Measurements from ENCODE around the gene MMRN1. TPM values are rescaled to one million over a fixed set of nuclear protein-coding genes. Genes with fewer than 3 reads are reported as not detected.
A peak's percentile ranks its signal among the peaks of the same experiment; 100 is the strongest.
"Not testable (repeated sequence)": the region's sequence is repeated elsewhere in the genome, so short reads cannot be mapped to it uniquely, and the experiment has no call there.

The MMRN1 gene
- total and polyA plus RNA-seq, 4 experiments from 2014 or later: 0.52 to 1.6 (median 0.61) TPM

DNA sequence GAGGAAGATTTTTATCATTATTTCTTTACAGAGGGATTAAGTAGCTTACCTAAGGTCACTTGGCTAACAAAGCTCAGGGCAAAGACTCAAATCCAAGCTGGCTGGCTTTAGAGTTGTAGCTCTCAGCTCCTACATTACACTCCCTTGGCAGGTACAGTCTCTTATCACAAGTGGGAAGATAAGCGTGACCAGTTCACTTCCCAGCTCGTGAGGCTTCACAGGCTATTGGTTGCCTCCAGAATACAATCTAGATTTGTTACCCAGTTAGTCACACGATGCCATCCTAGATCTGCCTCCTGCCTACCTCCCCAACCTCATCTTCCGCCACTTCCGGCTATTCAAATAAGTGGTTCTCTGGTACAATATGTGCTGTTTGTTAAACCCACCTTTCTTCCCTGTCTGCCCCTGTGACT lies 3.7 kb downstream of the MMRN1 start:
- Histone ChIP-seq H3K27me3 (ENCODE audit: insufficient read depth, low read length) (no peaks in the 10 kb centered on the region), H3K9me3 (ENCODE audit: control insufficient read depth in 1 of 2, low read length in 2 of 2) (no peaks in the 10 kb centered on the region), H3K36me3 (ENCODE audit: insufficient read depth, low read length) (no peaks in the 10 kb centered on the region), H3K4me3 (ENCODE audit: low read length in 2 of 2) (no peak overlapping the region), H3K4me1 (ENCODE audit: insufficient read depth, low read length) (peaks cover 24% of the 10 kb centered on the region), H3K27ac (ENCODE audit: low read depth, low read length) (no peak overlapping the region)
- H3K27me3 Mint-ChIP-seq: no peaks in the 10 kb centered on the region
- H3K4me1 Mint-ChIP-seq: peaks cover 11 to 23% (median 15%) of the 10 kb centered on the region in 4 donors
- H3K9me3 Mint-ChIP-seq: no peaks in the 10 kb centered on the region
- DNase-seq: no peak
- ChIA-PET CTCF (ENCODE audit: partially characterized antibody) (interaction anchor here (1.0 to 1.7 kb wide), 3 partner anchors 12 to 459 kb away, joined by 3 to 4 read pairs (median 3); no protein-coding TSS in a partner anchor), POLR2A (ENCODE audit: partially characterized antibody) (no interaction called here)
- H3K27ac Mint-ChIP-seq: no peak overlapping the region
- H3K4me3 Mint-ChIP-seq: no peak overlapping the region
- intact Hi-C loops (cut with micrococcal nuclease): no loop called here
- no peaks in the 10 kb centered on the region for H3K36me3 Mint-ChIP-seq

GRCh38 chr4:89899152-89899551 lies 4.5 kb downstream of the MMRN1 start:
- no peak overlapping the region for H3K4me3 ChIP-seq (ENCODE audit: low read length in 2 of 2)
- Mint-ChIP-seq H3K4me3 (no peak overlapping the region), H3K27me3 (no peaks in the 10 kb centered on the region), H3K4me1 (peaks cover 11 to 19% (median 15%) of the 10 kb centered on the region in 4 donors), H3K27ac (no peak overlapping the region), H3K9me3 (no peaks in the 10 kb centered on the region), H3K36me3 (no peaks in the 10 kb centered on the region)
- ChIA-PET POLR2A (ENCODE audit: partially characterized antibody) (no interaction called here), CTCF (ENCODE audit: partially characterized antibody) (interaction anchor here (1.2 to 1.7 kb wide), 2 partner anchors 11 to 674 kb away, joined by 3 to 4 read pairs; no protein-coding TSS in a partner anchor)
- intact Hi-C loops (cut with micrococcal nuclease): no loop called here
- H3K36me3 ChIP-seq (ENCODE audit: insufficient read depth, low read length): no peaks in the 10 kb centered on the region
- peaks cover 20% of the 10 kb centered on the region for H3K4me1 ChIP-seq (ENCODE audit: insufficient read depth, low read length)
- no peak overlapping the region for H3K27ac ChIP-seq (ENCODE audit: low read depth, low read length)
- H3K27me3 ChIP-seq (ENCODE audit: insufficient read depth, low read length): no peaks in the 10 kb centered on the region
- DNase-seq: no peak
- H3K9me3 ChIP-seq (ENCODE audit: control insufficient read depth in 1 of 2, low read length in 2 of 2): no peaks in the 10 kb centered on the region

DNA sequence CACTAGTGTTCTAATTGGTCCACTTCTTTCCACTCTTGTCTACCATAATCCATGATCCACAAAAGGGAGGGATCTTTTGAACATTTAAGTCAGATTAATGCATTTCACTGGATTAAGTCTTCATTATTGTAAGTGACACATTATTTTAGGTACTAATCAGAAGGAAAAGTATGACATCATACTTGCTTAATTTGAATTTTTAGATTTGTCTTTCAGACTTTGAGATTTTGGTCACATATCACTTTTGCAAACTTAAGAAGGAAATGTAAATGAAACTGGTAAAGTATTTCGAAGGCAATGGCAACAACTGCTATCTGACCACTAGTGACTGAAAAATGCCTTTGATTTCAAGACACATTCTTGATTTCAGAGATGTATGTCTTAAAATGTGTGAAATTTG lies 5.2 kb downstream of the MMRN1 start:
- no peak for DNase-seq
- Mint-ChIP-seq H3K27ac (no peak overlapping the region), H3K9me3 (no peaks in the 10 kb centered on the region), H3K4me1 (peaks cover 6 to 12% (median 10%) of the 10 kb centered on the region in 4 donors), H3K27me3 (no peaks in the 10 kb centered on the region), H3K36me3 (no peaks in the 10 kb centered on the region), H3K4me3 (no peak overlapping the region)
- H3K4me1 ChIP-seq (ENCODE audit: insufficient read depth, low read length): peaks cover 13% of the 10 kb centered on the region
- H3K36me3 ChIP-seq (ENCODE audit: insufficient read depth, low read length): no peaks in the 10 kb centered on the region
- ChIA-PET POLR2A (ENCODE audit: partially characterized antibody) (interaction anchor here (0.8 kb wide), 1 partner anchor 43 kb away, joined by 3 read pairs; no protein-coding TSS in a partner anchor), CTCF (ENCODE audit: partially characterized antibody) (interaction anchor here (1.2 to 1.5 kb wide), 3 partner anchors 29 to 674 kb away, joined by 3 to 5 read pairs (median 3); no protein-coding TSS in a partner anchor)
- intact Hi-C loops (cut with micrococcal nuclease): loop anchor here (2.0 to 5.0 kb wide), 4 partner anchors 63 to 658 kb away; partner anchors contain the start of gene SNCA
- H3K9me3 ChIP-seq (ENCODE audit: control insufficient read depth in 1 of 2, low read length in 2 of 2): no peaks in the 10 kb centered on the region
- no peak overlapping the region for H3K27ac ChIP-seq (ENCODE audit: low read depth, low read length)
- no peaks in the 10 kb centered on the region for H3K27me3 ChIP-seq (ENCODE audit: insufficient read depth, low read length)
- no peak overlapping the region for H3K4me3 ChIP-seq (ENCODE audit: low read length in 2 of 2)

DNA sequence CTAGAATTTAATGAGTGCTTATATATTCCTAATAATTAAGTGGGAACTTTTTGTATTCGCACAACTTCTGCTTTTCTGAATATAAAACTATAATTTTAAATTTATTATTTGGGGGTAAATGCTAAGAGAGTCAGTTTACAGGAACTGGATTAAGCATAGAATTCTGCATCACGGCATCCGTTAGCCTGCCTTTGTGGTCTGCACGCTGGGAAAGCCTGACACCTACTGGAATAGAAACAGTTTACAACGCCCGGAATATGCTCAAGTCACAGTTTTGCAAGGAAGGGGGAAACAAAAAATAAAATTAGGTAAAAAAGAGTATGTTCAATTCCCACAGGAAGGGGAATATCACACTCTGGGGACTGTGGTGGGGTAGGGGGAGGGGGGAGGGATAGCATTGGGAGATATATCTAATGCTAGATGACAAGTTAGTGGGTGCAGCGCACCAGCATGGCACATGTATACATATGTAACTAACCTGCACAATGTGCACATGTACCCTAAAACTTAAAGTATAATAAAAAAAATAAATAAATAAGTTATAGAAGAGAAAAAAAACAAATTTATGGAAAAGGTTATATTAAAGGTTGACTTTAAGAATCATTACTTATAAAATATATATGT lies 7.3 kb downstream of the MMRN1 start:
- H3K9me3 Mint-ChIP-seq; H3K27ac Mint-ChIP-seq; H3K27ac ChIP-seq (ENCODE audit: low read depth, low read length); H3K27me3 ChIP-seq (ENCODE audit: insufficient read depth, low read length); CTCF ChIA-PET (ENCODE audit: partially characterized antibody); H3K36me3 ChIP-seq (ENCODE audit: insufficient read depth, low read length); H3K27me3 Mint-ChIP-seq; POLR2A ChIA-PET (ENCODE audit: partially characterized antibody); H3K4me1 ChIP-seq (ENCODE audit: insufficient read depth, low read length); H3K4me1 Mint-ChIP-seq; H3K4me3 ChIP-seq (ENCODE audit: low read length in 2 of 2); H3K4me3 Mint-ChIP-seq; H3K9me3 ChIP-seq (ENCODE audit: control insufficient read depth in 1 of 2, low read length in 2 of 2); H3K36me3 Mint-ChIP-seq: not testable (repeated sequence)
- peak; percentile 47 to 56 (median 54) for DNase-seq
- intact Hi-C loops (cut with micrococcal nuclease): loop anchor here (1.0 to 5.0 kb wide), 10 partner anchors 8 to 743 kb away; partner anchors contain the start of genes MMRN1 and SNCA

DNA sequence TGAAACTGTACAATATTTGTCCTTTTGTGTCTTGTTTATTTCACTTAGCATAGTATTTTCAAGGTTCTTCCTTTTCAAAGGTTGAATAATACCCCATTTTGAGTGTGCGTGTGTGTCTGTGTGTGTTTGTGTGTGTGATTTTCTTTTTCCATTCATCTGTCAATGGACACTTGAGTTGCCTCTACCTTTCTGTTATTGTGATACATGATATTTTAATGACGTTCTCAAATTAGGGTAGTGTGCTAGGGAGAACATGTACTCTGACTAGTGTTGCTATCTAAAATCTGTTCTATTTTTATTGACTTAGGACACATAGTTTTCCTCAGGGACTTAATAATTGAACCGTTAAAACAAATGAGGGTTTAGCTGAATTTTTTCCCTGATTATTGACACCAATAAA lies 9.9 kb downstream of the MMRN1 start:
- Mint-ChIP-seq H3K27me3 (no peaks in the 10 kb centered on the region), H3K27ac (no peak overlapping the region), H3K9me3 (no peaks in the 10 kb centered on the region), H3K4me1 (peaks cover 0 to 2% (median 0%) of the 10 kb centered on the region in 4 donors), H3K36me3 (no peaks in the 10 kb centered on the region), H3K4me3 (no peak overlapping the region)
- Histone ChIP-seq H3K4me3 (ENCODE audit: low read length in 2 of 2) (no peak overlapping the region), H3K36me3 (ENCODE audit: insufficient read depth, low read length) (no peaks in the 10 kb centered on the region), H3K9me3 (ENCODE audit: control insufficient read depth in 1 of 2, low read length in 2 of 2) (no peaks in the 10 kb centered on the region), H3K4me1 (ENCODE audit: insufficient read depth, low read length) (no peaks in the 10 kb centered on the region), H3K27ac (ENCODE audit: low read depth, low read length) (no peak overlapping the region), H3K27me3 (ENCODE audit: insufficient read depth, low read length) (no peaks in the 10 kb centered on the region)
- intact Hi-C loops (cut with micrococcal nuclease): loop anchor here (5.0 kb wide), 3 partner anchors 67 to 662 kb away; partner anchors contain the start of gene SNCA
- no peak for DNase-seq
- CTCF ChIA-PET (ENCODE audit: partially characterized antibody): no interaction called here
- POLR2A ChIA-PET (ENCODE audit: partially characterized antibody): no interaction called here

GRCh38 chr4:89906316-89906715 lies 11.7 kb downstream of the MMRN1 start:
- Histone ChIP-seq H3K27ac (ENCODE audit: low read depth, low read length) (no peak overlapping the region), H3K9me3 (ENCODE audit: control insufficient read depth in 1 of 2, low read length in 2 of 2) (no peaks in the 10 kb centered on the region), H3K4me3 (ENCODE audit: low read length in 2 of 2) (no peak overlapping the region), H3K36me3 (ENCODE audit: insufficient read depth, low read length) (no peaks in the 10 kb centered on the region), H3K27me3 (ENCODE audit: insufficient read depth, low read length) (no peaks in the 10 kb centered on the region), H3K4me1 (ENCODE audit: insufficient read depth, low read length) (no peaks in the 10 kb centered on the region)
- no peak for DNase-seq
- no peaks in the 10 kb centered on the region for H3K36me3 Mint-ChIP-seq
- H3K27me3 Mint-ChIP-seq: no peaks in the 10 kb centered on the region
- CTCF ChIA-PET (ENCODE audit: partially characterized antibody): interaction anchor here (1.0 to 1.1 kb wide), 2 partner anchors 468 to 748 kb away, joined by 3 to 4 read pairs; no protein-coding TSS in a partner anchor
- no peak overlapping the region for H3K4me3 Mint-ChIP-seq
- POLR2A ChIA-PET (ENCODE audit: partially characterized antibody): no interaction called here
- no peaks in the 10 kb centered on the region for H3K9me3 Mint-ChIP-seq
- peaks cover 0 to 2% (median 0%) of the 10 kb centered on the region in 4 donors for H3K4me1 Mint-ChIP-seq
- H3K27ac Mint-ChIP-seq: no peak overlapping the region
- intact Hi-C loops (cut with micrococcal nuclease): loop anchor here (1.0 kb wide), 1 partner anchor 23 kb away; no protein-coding TSS in a partner anchor

- H3K4me3 Mint-ChIP-seq: no peak overlapping the region
- H3K27ac Mint-ChIP-seq: no peak overlapping the region
- Histone ChIP-seq H3K36me3 (ENCODE audit: insufficient read depth, low read length) (no peaks in the 10 kb centered on the region), H3K27me3 (ENCODE audit: insufficient read depth, low read length) (no peaks in the 10 kb centered on the region), H3K9me3 (ENCODE audit: control insufficient read depth in 1 of 2, low read length in 2 of 2) (no peaks in the 10 kb centered on the region), H3K4me3 (ENCODE audit: low read length in 2 of 2) (no peak overlapping the region), H3K27ac (ENCODE audit: low read depth, low read length) (no peak overlapping the region), H3K4me1 (ENCODE audit: insufficient read depth, low read length) (no peaks in the 10 kb centered on the region)
- CTCF ChIA-PET (ENCODE audit: partially characterized antibody): interaction anchor here (1.0 kb wide), 1 partner anchor 748 kb away, joined by 3 read pairs; no protein-coding TSS in a partner anchor
- no peaks in the 10 kb centered on the region for H3K9me3 Mint-ChIP-seq
- intact Hi-C loops (cut with micrococcal nuclease): loop anchor here (1.0 kb wide), 1 partner anchor 22 kb away; no protein-coding TSS in a partner anchor
- DNase-seq: no peak
- POLR2A ChIA-PET (ENCODE audit: partially characterized antibody): no interaction called here
- H3K36me3 Mint-ChIP-seq: no peaks in the 10 kb centered on the region
- H3K4me1 Mint-ChIP-seq: peaks cover 0 to under 1% (median 0%) of the 10 kb centered on the region in 4 donors
- H3K27me3 Mint-ChIP-seq: no peaks in the 10 kb centered on the region
Observed at GRCh38 chr4:89906777-89907521, 12.3 kb downstream of the MMRN1 start.

All from CD4-positive, alpha-beta memory T cell (primary cell).